HL-60 (cell line): ENCODE measurements around the gene EGFL7.
A peak's percentile ranks its signal among the peaks of the same experiment; 100 is the strongest.
"Not testable (repeated sequence)": the region's sequence is repeated elsewhere in the genome, so short reads cannot be mapped to it uniquely, and the experiment has no call there.

Source experiments
- DNase-seq, 2 experiments: peaks; one replicate each; pipeline ENCODE4 v3.0.0-alpha.2; 2010 to 2020; ENCODE audit warnings: low read depth in 1 of 2, low spot score in 1 of 2
- H3K27ac ChIP-seq: fragments of 250-450 bp; sonication (Bioruptor Pico); replicated peaks from 2 replicates; pipeline ENCODE4 v1.5.1; 2020; ENCODE audit warnings: mild to moderate bottlenecking, moderate library complexity
- H3K27me3 ChIP-seq: fragments of 250-450 bp; sonication (Bioruptor Pico); 2 replicates; pipeline ENCODE4 v1.5.1; 2021; ENCODE audit warnings: mild to moderate bottlenecking, moderate library complexity; ENCODE audit not compliant: insufficient read depth, poor library complexity, severe bottlenecking
- H3K4me3 ChIP-seq: replicated peaks from 2 replicates; pipeline ENCODE4 v1.5.1; 2011; ENCODE audit warnings: mild to moderate bottlenecking, control low read depth, low read length; ENCODE audit not compliant: insufficient read depth
- GABPA ChIP-seq: IDR thresholded peaks from 2 replicates; pipeline ENCODE4 v1.6.1; 2012; ENCODE audit warnings: low read depth
- POLR2AphosphoS5 ChIP-seq: IDR thresholded peaks from 2 replicates; pipeline ENCODE4 v1.6.1; 2012; ENCODE audit warnings: low read depth
- SPI1 ChIP-seq: IDR thresholded peaks from 2 replicates; pipeline ENCODE4 v1.6.1; 2012; ENCODE audit warnings: low read depth, mild to moderate bottlenecking, borderline replicate concordance
- TF ChIP-seq, protein P1 (sequence below): IDR thresholded peaks from 2 replicates; pipeline ENCODE4 v1.6.1; 2012; ENCODE audit warnings: low read depth; ENCODE audit not compliant: insufficient replicate concordance
- TF ChIP-seq, protein P2 (sequence below): IDR thresholded peaks from one replicate; pipeline ENCODE4 v1.5.1; 2011; ENCODE audit warnings: low read length, control low read depth, inconsistent platforms; ENCODE audit not compliant: insufficient read depth

Gene EGFL7

DNA sequence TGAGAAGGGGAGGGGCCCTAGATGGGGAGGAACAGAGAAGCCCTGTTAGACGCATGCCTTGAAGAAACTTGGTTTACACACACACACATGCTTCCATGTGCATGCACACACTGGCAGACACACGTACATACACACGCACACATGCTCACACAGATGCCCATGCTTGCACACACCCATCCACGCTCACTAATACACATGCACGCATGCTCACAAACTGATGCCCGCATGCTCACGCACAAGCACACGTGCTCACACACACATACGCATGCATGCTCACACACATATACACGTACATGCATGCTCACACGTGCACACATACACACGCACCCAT is 32.1 kb upstream of the EGFL7 start:
- TF ChIP-seq POLR2AphosphoS5, result no peak
- no peak for DNase-seq
- H3K27me3 ChIP-seq, result peaks cover 10% of the 10 kb centered on the region

DNA sequence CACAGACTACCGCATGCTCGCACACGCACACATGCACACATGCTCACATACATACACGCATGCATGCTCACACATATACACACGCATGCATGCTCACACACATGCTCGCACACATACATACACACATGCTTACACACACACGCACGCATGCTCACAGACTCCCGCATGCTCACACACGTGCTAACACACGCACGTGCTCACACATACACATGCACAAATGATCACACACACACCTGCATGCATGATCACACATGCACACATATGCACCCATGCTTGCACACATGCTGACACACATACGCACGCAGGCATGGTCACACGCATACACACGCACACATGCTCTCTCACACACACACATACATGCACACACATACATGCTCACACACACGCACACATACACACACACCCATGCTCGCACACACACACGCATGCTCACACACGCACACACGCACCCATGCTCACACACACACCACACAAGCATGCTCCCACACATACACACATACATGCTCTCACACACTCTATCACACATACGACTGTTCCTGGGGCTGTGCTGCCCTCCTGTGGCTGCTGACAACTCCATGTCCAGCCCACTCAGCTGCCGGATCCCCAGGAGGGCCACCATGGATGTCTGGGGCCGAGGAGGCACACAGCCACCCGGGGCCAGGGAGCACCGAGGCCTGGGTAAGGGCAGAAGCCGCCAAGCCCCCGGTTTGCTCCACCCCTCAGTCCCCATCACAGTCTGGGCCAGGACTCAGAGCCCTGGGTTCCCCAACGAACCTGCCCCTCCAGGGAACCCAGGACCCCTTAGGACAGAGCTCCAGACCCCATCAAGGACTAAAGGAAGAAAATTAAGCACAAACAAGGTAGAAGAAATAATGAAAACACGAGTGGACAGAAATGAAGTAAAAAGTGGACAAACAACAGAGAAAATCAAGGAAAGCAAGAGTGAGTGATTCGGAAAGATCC is 31.4 kb upstream of the EGFL7 start:
- Histone ChIP-seq H3K4me3 (no peak overlapping the region), H3K27me3 (peaks cover 10% of the 10 kb centered on the region), H3K27ac (no peak overlapping the region)
- TF ChIP-seq, protein P1, sequence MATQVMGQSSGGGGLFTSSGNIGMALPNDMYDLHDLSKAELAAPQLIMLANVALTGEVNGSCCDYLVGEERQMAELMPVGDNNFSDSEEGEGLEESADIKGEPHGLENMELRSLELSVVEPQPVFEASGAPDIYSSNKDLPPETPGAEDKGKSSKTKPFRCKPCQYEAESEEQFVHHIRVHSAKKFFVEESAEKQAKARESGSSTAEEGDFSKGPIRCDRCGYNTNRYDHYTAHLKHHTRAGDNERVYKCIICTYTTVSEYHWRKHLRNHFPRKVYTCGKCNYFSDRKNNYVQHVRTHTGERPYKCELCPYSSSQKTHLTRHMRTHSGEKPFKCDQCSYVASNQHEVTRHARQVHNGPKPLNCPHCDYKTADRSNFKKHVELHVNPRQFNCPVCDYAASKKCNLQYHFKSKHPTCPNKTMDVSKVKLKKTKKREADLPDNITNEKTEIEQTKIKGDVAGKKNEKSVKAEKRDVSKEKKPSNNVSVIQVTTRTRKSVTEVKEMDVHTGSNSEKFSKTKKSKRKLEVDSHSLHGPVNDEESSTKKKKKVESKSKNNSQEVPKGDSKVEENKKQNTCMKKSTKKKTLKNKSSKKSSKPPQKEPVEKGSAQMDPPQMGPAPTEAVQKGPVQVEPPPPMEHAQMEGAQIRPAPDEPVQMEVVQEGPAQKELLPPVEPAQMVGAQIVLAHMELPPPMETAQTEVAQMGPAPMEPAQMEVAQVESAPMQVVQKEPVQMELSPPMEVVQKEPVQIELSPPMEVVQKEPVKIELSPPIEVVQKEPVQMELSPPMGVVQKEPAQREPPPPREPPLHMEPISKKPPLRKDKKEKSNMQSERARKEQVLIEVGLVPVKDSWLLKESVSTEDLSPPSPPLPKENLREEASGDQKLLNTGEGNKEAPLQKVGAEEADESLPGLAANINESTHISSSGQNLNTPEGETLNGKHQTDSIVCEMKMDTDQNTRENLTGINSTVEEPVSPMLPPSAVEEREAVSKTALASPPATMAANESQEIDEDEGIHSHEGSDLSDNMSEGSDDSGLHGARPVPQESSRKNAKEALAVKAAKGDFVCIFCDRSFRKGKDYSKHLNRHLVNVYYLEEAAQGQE, result no peak
- TF ChIP-seq, protein P2, sequence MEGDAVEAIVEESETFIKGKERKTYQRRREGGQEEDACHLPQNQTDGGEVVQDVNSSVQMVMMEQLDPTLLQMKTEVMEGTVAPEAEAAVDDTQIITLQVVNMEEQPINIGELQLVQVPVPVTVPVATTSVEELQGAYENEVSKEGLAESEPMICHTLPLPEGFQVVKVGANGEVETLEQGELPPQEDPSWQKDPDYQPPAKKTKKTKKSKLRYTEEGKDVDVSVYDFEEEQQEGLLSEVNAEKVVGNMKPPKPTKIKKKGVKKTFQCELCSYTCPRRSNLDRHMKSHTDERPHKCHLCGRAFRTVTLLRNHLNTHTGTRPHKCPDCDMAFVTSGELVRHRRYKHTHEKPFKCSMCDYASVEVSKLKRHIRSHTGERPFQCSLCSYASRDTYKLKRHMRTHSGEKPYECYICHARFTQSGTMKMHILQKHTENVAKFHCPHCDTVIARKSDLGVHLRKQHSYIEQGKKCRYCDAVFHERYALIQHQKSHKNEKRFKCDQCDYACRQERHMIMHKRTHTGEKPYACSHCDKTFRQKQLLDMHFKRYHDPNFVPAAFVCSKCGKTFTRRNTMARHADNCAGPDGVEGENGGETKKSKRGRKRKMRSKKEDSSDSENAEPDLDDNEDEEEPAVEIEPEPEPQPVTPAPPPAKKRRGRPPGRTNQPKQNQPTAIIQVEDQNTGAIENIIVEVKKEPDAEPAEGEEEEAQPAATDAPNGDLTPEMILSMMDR, result peak; percentile 57
- no peak for TF ChIP-seq GABPA
- peak; percentile 80 to 82 for DNase-seq

More for the DNA sequence above, 32.1 kb upstream of the EGFL7 start:
- no peak overlapping the region for H3K4me3 ChIP-seq
- H3K27ac ChIP-seq, result no peak overlapping the region

DNA sequence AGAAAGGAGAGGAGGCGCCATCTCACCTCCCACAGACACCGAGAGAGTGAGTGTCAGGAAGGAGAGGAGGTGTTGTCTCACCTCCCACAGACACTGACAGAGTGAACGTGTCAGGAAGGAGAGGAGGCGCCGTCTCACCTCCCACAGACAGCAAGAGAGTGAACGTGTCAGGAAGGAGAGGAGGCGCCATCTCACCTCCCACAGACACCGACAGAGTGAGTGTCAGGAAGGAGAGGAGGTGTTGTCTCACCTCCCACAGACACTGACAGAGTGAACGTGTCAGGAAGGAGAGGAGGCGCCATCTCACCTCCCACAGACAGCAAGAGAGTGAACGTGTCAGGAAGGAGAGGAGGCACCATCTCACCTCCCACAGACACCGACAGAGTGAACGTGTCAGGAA is 30.6 kb upstream of the EGFL7 start:
- H3K4me3 ChIP-seq, H3K27ac ChIP-seq, DNase-seq, H3K27me3 ChIP-seq: not testable (repeated sequence)

DNA sequence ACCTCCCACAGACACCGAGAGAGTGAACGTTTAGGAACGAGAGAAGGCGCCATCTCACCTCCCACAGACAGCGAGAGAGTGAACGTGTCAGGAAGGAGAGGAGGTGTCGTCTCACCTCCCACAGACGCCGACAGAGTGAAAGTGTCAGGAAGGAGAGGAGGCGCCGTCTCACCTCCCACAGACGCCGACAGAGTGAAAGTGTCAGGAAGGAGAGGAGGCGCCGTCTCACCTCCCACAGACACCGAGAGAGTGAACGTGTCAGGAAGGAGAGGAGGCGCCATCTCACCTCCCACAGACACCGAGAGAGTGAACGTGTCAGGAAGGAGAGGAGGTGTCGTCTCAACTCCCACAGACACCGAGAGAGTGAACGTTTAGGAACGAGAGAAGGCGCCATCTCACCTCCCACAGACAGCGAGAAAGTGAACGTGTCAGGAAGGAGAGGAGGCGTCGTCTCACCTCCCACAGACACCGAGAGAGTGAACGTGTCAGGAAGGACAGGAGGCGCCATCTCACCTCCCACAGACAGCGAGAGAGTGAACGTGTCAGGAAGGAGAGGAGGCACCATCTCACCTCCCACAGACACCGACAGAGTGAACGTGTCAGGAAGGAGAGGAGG is 30.1 kb upstream of the EGFL7 start:
- H3K27me3 ChIP-seq, DNase-seq, H3K4me3 ChIP-seq, H3K27ac ChIP-seq: not testable (repeated sequence)

DNA sequence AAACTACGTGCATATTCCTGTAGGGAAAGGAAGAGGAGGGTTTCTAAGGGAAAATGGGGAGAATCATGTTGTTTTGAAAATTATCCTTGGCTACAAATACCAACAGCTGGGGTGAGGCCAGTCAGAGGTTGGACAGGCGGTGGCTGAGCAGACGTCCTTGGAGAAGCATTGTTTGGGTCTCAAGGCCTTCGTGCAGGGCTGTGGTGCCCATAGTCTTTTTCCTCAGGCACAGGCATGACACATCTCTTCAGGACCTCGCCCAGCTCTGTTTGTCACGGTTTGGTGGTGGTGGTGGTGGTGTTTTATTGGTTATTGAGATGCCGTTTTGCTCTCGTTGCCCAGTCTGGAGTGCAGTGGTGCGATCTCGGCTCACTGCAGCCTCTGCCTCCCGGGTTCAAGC is 27.8 kb upstream of the EGFL7 start:
- TF ChIP-seq GABPA (no peak), SPI1 (no peak), POLR2AphosphoS5 (no peak)
- TF ChIP-seq, protein P1, result no peak
- TF ChIP-seq, protein P2, result no peak
- no peak for DNase-seq
- Histone ChIP-seq H3K27me3 (peaks cover 10% of the 10 kb centered on the region), H3K4me3 (no peak overlapping the region), H3K27ac (no peak overlapping the region)
